SK-N-SH (cell line): ENCODE measurements around the gene IL22RA1. TPM values are rescaled to one million over a fixed set of nuclear protein-coding genes. Genes with fewer than 3 reads are reported as not detected.

Experiments used
- CTCF ChIA-PET: fragments of 300-600, 350-600 bp; formaldehyde crosslinking; extraction: SDS; loops from one replicate; lab custom pipeline; 2021; lab: Yijun Ruan, JAX
- POLR2A ChIA-PET: fragments of 350-600 bp; sonication (Branson Sonifier 250); formaldehyde crosslinking; extraction: SDS; loops from one replicate; lab custom pipeline; 2020; ENCODE audit warnings: antibody characterized with exemption, inconsistent platforms; lab: Yijun Ruan, JAX
- DNase-seq: peaks from one replicate; pipeline ENCODE4 v3.0.0; 2012
- H2AFZ ChIP-seq: fragments of 200-600 bp; sonication (generic); 2 replicates; pipeline ENCODE4 v1.8.1; 2016; ENCODE audit warnings: antibody characterized with exemption, mild to moderate bottlenecking, low read depth
- H3F3A ChIP-seq: fragments of 200-600 bp; sonication (generic); replicated peaks from 2 replicates; pipeline ENCODE3; 2016; ENCODE audit warnings: antibody characterized with exemption, mild to moderate bottlenecking; ENCODE audit not compliant: insufficient read depth
- H3K27ac ChIP-seq, 2 experiments: fragments of 200-500 bp in 1 of 2; fragments of 200-600 bp in 1 of 2; sonication (Bioruptor generic) in 1 of 2; sonication (generic), shearing (Covaris generic) in 1 of 2; 2 replicates each; pipeline versions ENCODE4 v1.5.1 to v1.6.1; 2014 to 2016; ENCODE audit warnings: low read depth in 2 of 2, inconsistent platforms in 1 of 2, low read length in 1 of 2, mild to moderate bottlenecking in 1 of 2, mixed read lengths in 1 of 2
- H3K27me3 ChIP-seq: fragments of 200-600 bp; sonication (generic), shearing (Covaris generic); 2 replicates; pipeline ENCODE4 v1.6.1; 2016; ENCODE audit warnings: mixed run types; ENCODE audit not compliant: insufficient read depth
- H3K36me3 ChIP-seq, 2 experiments: fragments of 200-500 bp in 1 of 2; fragments of 200-600 bp in 1 of 2; sonication (Bioruptor generic) in 1 of 2; sonication (generic) in 1 of 2; replicated peaks in 1 of 2; 2 replicates each; pipeline versions ENCODE3 to v1.5.1; 2014 to 2016; ENCODE audit warnings: low read length in 1 of 2, mild to moderate bottlenecking in 1 of 2; ENCODE audit not compliant: insufficient read depth in 2 of 2, control insufficient read depth in 1 of 2
- H3K4me1 ChIP-seq, 2 experiments: fragments of 200-500 bp in 1 of 2; fragments of 200-600 bp in 1 of 2; sonication (Bioruptor generic) in 1 of 2; sonication (generic), shearing (Covaris generic) in 1 of 2; 2 replicates each; pipeline versions ENCODE4 v1.5.1 to v1.6.1; 2014 to 2016; ENCODE audit warnings: low read depth in 1 of 2, low read length in 1 of 2, mixed run types in 1 of 2; ENCODE audit not compliant: insufficient read depth in 2 of 2, control insufficient read depth in 1 of 2
- H3K4me2 ChIP-seq: fragments of 200-600 bp; sonication (generic), shearing (Covaris generic); 2 replicates; pipeline ENCODE4 v1.6.1; 2017; ENCODE audit warnings: mixed run types
- H3K4me3 ChIP-seq, 2 experiments: fragments of 200-500 bp in 1 of 2; fragments of 200-600 bp in 1 of 2; sonication (Bioruptor generic) in 1 of 2; sonication (generic), shearing (Covaris generic) in 1 of 2; 2 replicates each; pipeline versions ENCODE4 v1.5.1 to v1.8.1; 2014 to 2016; ENCODE audit warnings: low read depth in 2 of 2, inconsistent platforms in 1 of 2, low read length in 1 of 2, mild to moderate bottlenecking in 1 of 2, mixed read lengths in 1 of 2, moderate library complexity in 1 of 2
- H3K79me2 ChIP-seq: fragments of 200-600 bp; sonication (generic); 2 replicates; pipeline ENCODE4 v1.8.1; 2017; ENCODE audit warnings: mild to moderate bottlenecking; ENCODE audit not compliant: insufficient read depth
- H3K9ac ChIP-seq: fragments of 200-600 bp; sonication (generic); 2 replicates; pipeline ENCODE4 v1.6.1; 2017; ENCODE audit warnings: mixed run types
- H3K9me2 ChIP-seq: fragments of 200-600 bp; sonication (generic); 2 replicates; pipeline ENCODE4 v1.6.1; 2017; ENCODE audit warnings: mixed run types
- H3K9me3 ChIP-seq: fragments of 200-600 bp; sonication (generic); 2 replicates; pipeline ENCODE4 v1.6.1; 2017; ENCODE audit warnings: mixed run types, mild to moderate bottlenecking, moderate library complexity
- H4K20me1 ChIP-seq: fragments of 200-600 bp; sonication (generic); 2 replicates; pipeline ENCODE4 v1.6.1; 2017; ENCODE audit warnings: mild to moderate bottlenecking, mixed run types; ENCODE audit not compliant: insufficient read depth
- ELF1 ChIP-seq: IDR thresholded peaks from 2 replicates; pipeline ENCODE4 v1.4.0; 2012
- FOSL2 ChIP-seq: IDR thresholded peaks from 2 replicates; pipeline ENCODE4 v1.4.0; 2012; ENCODE audit warnings: low read depth, mild to moderate bottlenecking, moderate library complexity, borderline replicate concordance
- FOXJ3 ChIP-seq: sonication (generic); formaldehyde crosslinking; IDR thresholded peaks from 2 replicates; pipeline ENCODE4 v1.5.1; 2020; ENCODE audit warnings: mild to moderate bottlenecking, missing genetic modification reagents
- FOXM1 ChIP-seq: IDR thresholded peaks from 2 replicates; pipeline ENCODE4 v1.4.0; 2012; ENCODE audit warnings: low read depth, mild to moderate bottlenecking
- GABPA ChIP-seq: IDR thresholded peaks from 2 replicates; pipeline ENCODE4 v1.4.0; 2012; ENCODE audit warnings: low read depth, mild to moderate bottlenecking
- IRF3 ChIP-seq: fragments of 150-350 bp; IDR thresholded peaks from 2 replicates; pipeline ENCODE4 v1.6.1; 2016; ENCODE audit warnings: mild to moderate bottlenecking, low read depth, low read length
- MEF2A ChIP-seq: IDR thresholded peaks from 2 replicates; pipeline ENCODE4 v1.4.0; 2012; ENCODE audit warnings: low read depth, borderline replicate concordance
- NFIC ChIP-seq: IDR thresholded peaks from 2 replicates; pipeline ENCODE4 v1.4.0; 2012; ENCODE audit warnings: borderline replicate concordance
- NRF1 ChIP-seq: IDR thresholded peaks from 2 replicates; pipeline ENCODE4 v1.6.1; 2012; ENCODE audit warnings: low read depth, mild to moderate bottlenecking, low read length
- POLR2AphosphoS5 ChIP-seq: IDR thresholded peaks from 2 replicates; pipeline ENCODE4 v1.6.1; 2012; ENCODE audit warnings: low read depth, low read length
- RAD21 ChIP-seq: IDR thresholded peaks from 2 replicates; pipeline ENCODE4 v1.6.1; 2012; ENCODE audit warnings: mild to moderate bottlenecking, low read length
- REST ChIP-seq: IDR thresholded peaks from 2 replicates; pipeline ENCODE4 v1.6.1; 2012; ENCODE audit warnings: mild to moderate bottlenecking, low read depth, low read length, moderate library complexity
- RFX5 ChIP-seq: IDR thresholded peaks from 2 replicates; pipeline ENCODE4 v1.6.1; 2012; ENCODE audit warnings: mild to moderate bottlenecking, improper control_type of control experiment, low read length
- RXRA ChIP-seq: IDR thresholded peaks from 2 replicates; pipeline ENCODE4 v1.4.0; 2012; ENCODE audit warnings: low read depth, mild to moderate bottlenecking, borderline replicate concordance
- SIN3A ChIP-seq: IDR thresholded peaks from 2 replicates; pipeline ENCODE4 v1.6.1; 2012; ENCODE audit warnings: low read depth, mild to moderate bottlenecking, low read length, moderate library complexity, borderline replicate concordance
- TCF12 ChIP-seq: IDR thresholded peaks from 2 replicates; pipeline ENCODE4 v1.4.0; 2012
- YY1 ChIP-seq: IDR thresholded peaks from 2 replicates; pipeline ENCODE4 v1.4.0; 2012; ENCODE audit warnings: low read depth, mild to moderate bottlenecking
- WGBS: methylation state at CpG from one replicate; pipeline ENCODE4 v1.1.6; 2017; ENCODE audit warnings: low lambda C conversion rate; 5-methylcytosine and 5-hydroxymethylcytosine counted together
- polyA plus RNA-seq, 3 experiments: library from polyadenylated mRNA; depleted of rRNA; stranded (reverse); fragments of >200 nt; gene quantifications; 2 replicates each; pipeline ENCODE4 v1.2.3, GENCODE V29; 2012
- TF ChIP-seq, protein P1 (sequence below): IDR thresholded peaks from 2 replicates; pipeline ENCODE4 v1.4.0; 2012; ENCODE audit warnings: low read depth, borderline replicate concordance
- TF ChIP-seq, protein P2 (sequence below): IDR thresholded peaks from 2 replicates; pipeline ENCODE4 v1.4.0; 2012; ENCODE audit warnings: low read depth, borderline replicate concordance

The IL22RA1 gene
- polyA plus RNA-seq, 1 of the 3 experiments (the other 2 are of a cell fraction): 0.03 TPM

DNA sequence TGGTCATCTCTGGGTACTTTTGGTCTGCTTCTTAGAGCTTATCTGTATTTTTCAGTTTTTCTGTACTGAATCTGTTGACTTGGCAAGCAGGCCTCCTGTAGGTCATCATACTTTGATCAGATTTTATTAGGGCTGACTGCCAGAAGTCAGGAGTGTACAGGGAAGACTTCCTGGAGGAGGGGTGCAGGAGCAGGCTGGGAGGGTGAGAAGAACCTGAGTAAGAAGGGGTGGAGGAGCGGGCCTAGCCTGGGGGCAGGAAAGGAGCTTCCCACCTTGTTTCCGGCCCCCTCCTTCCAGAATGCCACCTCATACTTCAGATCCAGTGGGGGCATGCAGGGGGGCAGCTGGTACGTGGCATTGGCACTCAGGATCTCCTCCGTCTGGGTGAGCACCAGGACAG, 18.3 kb upstream of the IL22RA1 start:
- CTCF ChIA-PET: interaction anchor here (0.8 to 1.6 kb wide), 7 partner anchors 9 to 230 kb away, joined by 3 to 22 read pairs (median 5); no protein-coding TSS in a partner anchor
- no peaks in the 10 kb centered on the region for H3K9me3 ChIP-seq
- H3K27me3 ChIP-seq: peaks cover 18% of the 10 kb centered on the region; the same call in 1 of the 2 replicates
- 77% methylated on average over 2 of the region's 4 CpGs for WGBS
- H3K27ac ChIP-seq: no peak overlapping the region
- no peaks in the 10 kb centered on the region for H3K36me3 ChIP-seq
- POLR2A ChIA-PET: no interaction called here
- H3K9me2 ChIP-seq: no peaks in the 10 kb centered on the region
- H3K4me3 ChIP-seq: no peak overlapping the region
- no peak for TF ChIP-seq NRF1
- TF ChIP-seq FOXJ3 (CRISPR knock-in tag): no peak
- TF ChIP-seq IRF3: no peak
- TF ChIP-seq MEF2A: no peak
- no peak for TF ChIP-seq RXRA
- no peak for TF ChIP-seq ELF1
- TF ChIP-seq FOSL2: no peak
- no peak for TF ChIP-seq SIN3A
- no peak for TF ChIP-seq RAD21
- no peak for TF ChIP-seq RFX5
- TF ChIP-seq NFIC: no peak
- no peak for TF ChIP-seq REST
- TF ChIP-seq, protein P1, sequence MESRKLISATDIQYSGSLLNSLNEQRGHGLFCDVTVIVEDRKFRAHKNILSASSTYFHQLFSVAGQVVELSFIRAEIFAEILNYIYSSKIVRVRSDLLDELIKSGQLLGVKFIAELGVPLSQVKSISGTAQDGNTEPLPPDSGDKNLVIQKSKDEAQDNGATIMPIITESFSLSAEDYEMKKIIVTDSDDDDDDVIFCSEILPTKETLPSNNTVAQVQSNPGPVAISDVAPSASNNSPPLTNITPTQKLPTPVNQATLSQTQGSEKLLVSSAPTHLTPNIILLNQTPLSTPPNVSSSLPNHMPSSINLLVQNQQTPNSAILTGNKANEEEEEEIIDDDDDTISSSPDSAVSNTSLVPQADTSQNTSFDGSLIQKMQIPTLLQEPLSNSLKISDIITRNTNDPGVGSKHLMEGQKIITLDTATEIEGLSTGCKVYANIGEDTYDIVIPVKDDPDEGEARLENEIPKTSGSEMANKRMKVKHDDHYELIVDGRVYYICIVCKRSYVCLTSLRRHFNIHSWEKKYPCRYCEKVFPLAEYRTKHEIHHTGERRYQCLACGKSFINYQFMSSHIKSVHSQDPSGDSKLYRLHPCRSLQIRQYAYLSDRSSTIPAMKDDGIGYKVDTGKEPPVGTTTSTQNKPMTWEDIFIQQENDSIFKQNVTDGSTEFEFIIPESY: no peak
- no peak for TF ChIP-seq FOXM1
- TF ChIP-seq, protein P2, sequence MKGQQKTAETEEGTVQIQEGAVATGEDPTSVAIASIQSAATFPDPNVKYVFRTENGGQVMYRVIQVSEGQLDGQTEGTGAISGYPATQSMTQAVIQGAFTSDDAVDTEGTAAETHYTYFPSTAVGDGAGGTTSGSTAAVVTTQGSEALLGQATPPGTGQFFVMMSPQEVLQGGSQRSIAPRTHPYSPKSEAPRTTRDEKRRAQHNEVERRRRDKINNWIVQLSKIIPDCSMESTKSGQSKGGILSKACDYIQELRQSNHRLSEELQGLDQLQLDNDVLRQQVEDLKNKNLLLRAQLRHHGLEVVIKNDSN: no peak
- TF ChIP-seq TCF12: no peak
- TF ChIP-seq YY1: no peak
- TF ChIP-seq POLR2AphosphoS5: no peak
- no peak for TF ChIP-seq GABPA
- TF ChIP-seq, all 33 proteins: peak for 0
- Histone ChIP-seq H4K20me1 (no peaks in the 10 kb centered on the region), H3K79me2 (no peaks in the 10 kb centered on the region), H3K4me2 (no peak overlapping the region), H3K9ac (no peak overlapping the region), H3K4me1 (peaks cover 0 to 11% of the 10 kb centered on the region in 2 experiments; a peak in 1 of 4 replicates), H3F3A (no peaks in the 10 kb centered on the region), H2AFZ (no peak overlapping the region)
- DNase-seq: no peak
